Osteoblast (primary cell): Measurements from ENCODE around the gene CFAP97D1. TPM values are rescaled to one million over a fixed set of nuclear protein-coding genes. Genes with fewer than 3 reads are reported as not detected.
"Not testable (repeated sequence)": the region's sequence is repeated elsewhere in the genome, so short reads cannot be mapped to it uniquely, and the experiment has no call there.

Source experiments
- DNase-seq: peaks from one replicate; pipeline ENCODE4 v3.0.0; 2011; ENCODE audit warnings: low spot score, mixed read lengths; ENCODE audit not compliant: insufficient read length; ENCODE audit errors: missing footprints
- H2AFZ ChIP-seq: 2 replicates; pipeline ENCODE4 v1.6.0; 2011; ENCODE audit warnings: mild to moderate bottlenecking, low read length
- H3K27ac ChIP-seq: 2 replicates; pipeline ENCODE4 v1.5.1; 2011; ENCODE audit warnings: mild to moderate bottlenecking, low read depth, low read length, moderate library complexity
- H3K27me3 ChIP-seq: 2 replicates; pipeline ENCODE4 v1.6.0; 2012; ENCODE audit warnings: mild to moderate bottlenecking, control low read depth, inconsistent platforms, low read length, moderate library complexity; ENCODE audit not compliant: insufficient read depth
- H3K36me3 ChIP-seq: 2 replicates; pipeline ENCODE4 v1.5.1; 2011; ENCODE audit warnings: mild to moderate bottlenecking, low read length, control low read depth, moderate library complexity; ENCODE audit not compliant: insufficient read depth
- H3K4me1 ChIP-seq: 2 replicates; pipeline ENCODE4 v1.5.1; 2011; ENCODE audit warnings: mild to moderate bottlenecking, low read length, control low read depth, moderate library complexity; ENCODE audit not compliant: insufficient read depth
- H3K4me2 ChIP-seq: 2 replicates; pipeline ENCODE4 v1.6.0; 2011; ENCODE audit warnings: mild to moderate bottlenecking, low read length; ENCODE audit not compliant: insufficient read depth
- H3K4me3 ChIP-seq: fragments of 200-600 bp; sonication (generic); 3 replicates; pipeline ENCODE4 v1.5.1; 2012; ENCODE audit warnings: mild to moderate bottlenecking, low read length, inconsistent platforms; ENCODE audit not compliant: insufficient read depth
- H3K79me2 ChIP-seq: 2 replicates; pipeline ENCODE4 v1.6.0; 2012; ENCODE audit warnings: mild to moderate bottlenecking, low read length, control low read depth, inconsistent platforms; ENCODE audit not compliant: insufficient read depth
- H3K9me3 ChIP-seq: 2 replicates; pipeline ENCODE4 v1.5.1; 2011; ENCODE audit warnings: low read depth, low read length, control low read depth
- H4K20me1 ChIP-seq: 2 replicates; pipeline ENCODE4 v1.6.0; 2012; ENCODE audit warnings: mild to moderate bottlenecking, low read length, control low read depth; ENCODE audit not compliant: insufficient read depth
- total RNA-seq: library from RNA; depleted of rRNA; stranded (reverse); fragments of >200 nt; gene quantifications from 2 replicates; pipeline ENCODE4 v1.2.3, GENCODE V29; 2012
- TF ChIP-seq, protein P1 (sequence below): IDR thresholded peaks from 2 replicates; pipeline ENCODE4 v1.5.1; 2011; ENCODE audit warnings: mild to moderate bottlenecking, low read depth, low read length, moderate library complexity; ENCODE audit errors: extremely low read depth

CFAP97D1 gene
- total RNA-seq, 1 donor = not detected

- no peak overlapping the region for H3K4me2 ChIP-seq
- H3K36me3 ChIP-seq = no peaks in the 10 kb centered on the region
- DNase-seq = no peak
- no peaks in the 10 kb centered on the region for H3K4me1 ChIP-seq
- H3K4me3 ChIP-seq = no peak overlapping the region
- TF ChIP-seq, protein P1, sequence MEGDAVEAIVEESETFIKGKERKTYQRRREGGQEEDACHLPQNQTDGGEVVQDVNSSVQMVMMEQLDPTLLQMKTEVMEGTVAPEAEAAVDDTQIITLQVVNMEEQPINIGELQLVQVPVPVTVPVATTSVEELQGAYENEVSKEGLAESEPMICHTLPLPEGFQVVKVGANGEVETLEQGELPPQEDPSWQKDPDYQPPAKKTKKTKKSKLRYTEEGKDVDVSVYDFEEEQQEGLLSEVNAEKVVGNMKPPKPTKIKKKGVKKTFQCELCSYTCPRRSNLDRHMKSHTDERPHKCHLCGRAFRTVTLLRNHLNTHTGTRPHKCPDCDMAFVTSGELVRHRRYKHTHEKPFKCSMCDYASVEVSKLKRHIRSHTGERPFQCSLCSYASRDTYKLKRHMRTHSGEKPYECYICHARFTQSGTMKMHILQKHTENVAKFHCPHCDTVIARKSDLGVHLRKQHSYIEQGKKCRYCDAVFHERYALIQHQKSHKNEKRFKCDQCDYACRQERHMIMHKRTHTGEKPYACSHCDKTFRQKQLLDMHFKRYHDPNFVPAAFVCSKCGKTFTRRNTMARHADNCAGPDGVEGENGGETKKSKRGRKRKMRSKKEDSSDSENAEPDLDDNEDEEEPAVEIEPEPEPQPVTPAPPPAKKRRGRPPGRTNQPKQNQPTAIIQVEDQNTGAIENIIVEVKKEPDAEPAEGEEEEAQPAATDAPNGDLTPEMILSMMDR = peak; percentile 45
- no peaks in the 10 kb centered on the region for H3K79me2 ChIP-seq
- no peak overlapping the region for H3K27ac ChIP-seq
- H3K27me3 ChIP-seq = no peaks in the 10 kb centered on the region
- no peaks in the 10 kb centered on the region for H4K20me1 ChIP-seq
- H3K9me3 ChIP-seq = no peaks in the 10 kb centered on the region
- no peak overlapping the region for H2AFZ ChIP-seq
Observed at GRCh38 chr17:43790311-43790940, 10.2 kb downstream of the CFAP97D1 start.

DNA sequence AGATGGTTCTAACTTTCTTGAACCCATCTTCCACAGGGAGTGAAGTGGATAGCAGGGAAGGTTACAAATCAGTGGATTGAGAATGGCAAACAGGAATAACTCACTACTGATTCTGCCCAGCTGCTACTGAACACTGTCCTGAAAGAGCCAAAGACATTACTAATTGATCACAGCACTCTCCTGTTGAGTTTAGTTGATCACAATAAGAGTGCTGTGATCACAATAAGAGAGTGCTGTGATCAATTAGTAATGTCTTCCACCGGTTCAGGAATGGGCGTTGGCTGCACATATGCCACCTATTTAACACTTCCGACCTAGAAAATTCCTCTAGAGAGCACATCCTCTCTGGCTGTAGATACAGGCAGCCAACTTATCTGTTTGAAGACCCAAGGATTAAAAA is 11.4 kb downstream of the CFAP97D1 start:
- Histone ChIP-seq H3K79me2 (no peaks in the 10 kb centered on the region), H2AFZ (no peak overlapping the region), H3K36me3 (no peaks in the 10 kb centered on the region), H3K4me2 (no peak overlapping the region), H3K4me3 (no peak overlapping the region), H3K4me1 (no peaks in the 10 kb centered on the region), H4K20me1 (no peaks in the 10 kb centered on the region), H3K9me3 (no peaks in the 10 kb centered on the region), H3K27me3 (no peaks in the 10 kb centered on the region), H3K27ac (no peak overlapping the region)
- TF ChIP-seq, protein P1 = no peak
- DNase-seq = no peak

DNA sequence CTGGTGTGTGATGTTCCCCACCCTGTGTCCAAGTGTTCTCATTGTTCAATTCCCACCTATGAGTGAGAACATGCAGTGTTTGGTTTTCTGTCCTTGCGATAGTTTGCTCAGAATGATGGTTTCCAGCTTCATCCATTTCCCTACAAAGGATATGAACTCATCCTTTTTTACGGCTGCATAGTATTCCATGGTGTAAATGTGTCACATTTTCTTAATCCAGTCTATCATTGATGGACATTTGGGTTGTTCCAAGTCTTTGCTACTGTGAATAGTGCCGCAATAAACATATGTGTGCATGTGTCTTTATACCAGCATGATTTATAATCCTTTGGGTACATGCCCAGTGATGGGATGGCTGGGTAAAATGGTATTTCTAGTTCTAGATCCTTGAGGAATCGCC is 12.4 kb downstream of the CFAP97D1 start:
- H3K36me3 ChIP-seq, H3K4me2 ChIP-seq, H3K27ac ChIP-seq, H3K79me2 ChIP-seq, DNase-seq, H3K27me3 ChIP-seq, H3K9me3 ChIP-seq, H2AFZ ChIP-seq, H3K4me1 ChIP-seq, H3K4me3 ChIP-seq, H4K20me1 ChIP-seq: not testable (repeated sequence)

DNA sequence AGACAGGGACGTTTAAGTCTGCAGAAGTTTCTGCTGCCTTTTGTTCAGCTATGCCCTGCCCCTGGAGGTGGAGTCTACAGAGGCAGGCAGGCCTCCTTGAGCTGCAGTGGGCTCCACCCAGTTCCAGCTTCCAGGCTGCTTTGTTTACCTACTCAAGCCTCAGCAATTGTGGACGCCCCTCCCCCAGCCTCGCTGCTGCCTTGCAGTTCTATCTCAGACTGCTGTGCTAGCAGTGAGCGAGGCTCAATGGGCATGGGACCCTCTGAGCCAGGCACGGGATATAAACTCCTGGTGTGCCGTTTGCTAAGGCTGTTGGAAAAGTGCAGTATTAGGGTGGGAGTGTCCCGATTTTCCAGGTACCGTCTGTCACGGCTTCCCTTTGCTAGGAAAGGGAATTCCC is 17.8 kb downstream of the CFAP97D1 start:
- H3K27ac ChIP-seq, H3K4me3 ChIP-seq, H3K4me1 ChIP-seq, H3K4me2 ChIP-seq, H3K9me3 ChIP-seq, H3K79me2 ChIP-seq, DNase-seq, H2AFZ ChIP-seq, H4K20me1 ChIP-seq, H3K27me3 ChIP-seq: not testable (repeated sequence)
- peaks cover 11% of the 10 kb centered on the region for H3K36me3 ChIP-seq

- Histone ChIP-seq H3K27ac (no peak overlapping the region), H3K4me2 (no peak overlapping the region), H3K4me1 (peaks cover 6% of the 10 kb centered on the region), H3K79me2 (no peaks in the 10 kb centered on the region), H2AFZ (no peak overlapping the region), H3K36me3 (peaks cover 11% of the 10 kb centered on the region), H3K4me3 (no peak overlapping the region), H3K9me3 (no peaks in the 10 kb centered on the region), H3K27me3 (no peaks in the 10 kb centered on the region), H4K20me1 (no peaks in the 10 kb centered on the region)
- TF ChIP-seq, protein P1 = no peak
- no peak for DNase-seq
Observed at GRCh38 chr17:43799047-43799446, 18.8 kb downstream of the CFAP97D1 start.
